ENCODE data around the gene MOSMO. TPM values are rescaled to one million over a fixed set of nuclear protein-coding genes. Genes with fewer than 3 reads are reported as not detected.

The MOSMO gene
- total and polyA plus RNA-seq, 2 of the 13 experiments (the other 11 are each of a cell fraction or from before 2014, with no cell fraction given): 26.7 to 32.6 TPM

Other genes starting within 250 kb of the MOSMO start
- 18.8 and 33.9 TPM in 2 replicates for gene NPIPB4, start 150.4 kb upstream of the MOSMO start, total RNA-seq (2016; rRNA removed; fragmentation: Illumina TruSeq; extraction: Trizol)
- 33.2 and 41.0 TPM in 2 replicates for gene NPIPB4, start 150.4 kb upstream of the MOSMO start, polyA plus RNA-seq (2011; rRNA removed)
- gene UQCRC2, start 54.8 kb upstream of the MOSMO start, total RNA-seq (2016; rRNA removed; fragmentation: Illumina TruSeq; extraction: Trizol): 536 and 704 TPM in 2 replicates
- gene UQCRC2, start 54.8 kb upstream of the MOSMO start, polyA plus RNA-seq (2011; rRNA removed): 346 and 442 TPM in 2 replicates
- gene PDZD9, start 7.0 kb upstream of the MOSMO start, total RNA-seq (2016; rRNA removed; fragmentation: Illumina TruSeq; extraction: Trizol): not detected in 2 replicates
- not detected in 2 replicates for gene PDZD9, start 7.0 kb upstream of the MOSMO start, polyA plus RNA-seq (2011; rRNA removed)
- 0.07 TPM in 1 of 2 replicates, not detected in the other for gene VWA3A, start 84.4 kb downstream of the MOSMO start, total RNA-seq (2016; rRNA removed; fragmentation: Illumina TruSeq; extraction: Trizol)
- 0.03 and 0.10 TPM in 2 replicates for gene VWA3A, start 84.4 kb downstream of the MOSMO start, polyA plus RNA-seq (2011; rRNA removed)
- 0.11 TPM in 1 of 2 replicates, not detected in the other for gene SDR42E2, start 154.4 kb downstream of the MOSMO start, total RNA-seq (2016; rRNA removed; fragmentation: Illumina TruSeq; extraction: Trizol)
- 0.05 TPM in 1 of 2 replicates, not detected in the other for gene SDR42E2, start 154.4 kb downstream of the MOSMO start, polyA plus RNA-seq (2011; rRNA removed)
- gene EEF2K, start 198.2 kb downstream of the MOSMO start, total RNA-seq (2016; rRNA removed; fragmentation: Illumina TruSeq; extraction: Trizol): 14.3 and 23.8 TPM in 2 replicates
- gene EEF2K, start 198.2 kb downstream of the MOSMO start, polyA plus RNA-seq (2011; rRNA removed): 20.0 and 22.0 TPM in 2 replicates

Data from HepG2 (cell line).